HCT116 (cell line): ENCODE data around the gene PCAT7.

Experiments
- EGR1 ChIP-seq: IDR thresholded peaks from 2 replicates; pipeline ENCODE4 v1.6.1; 2012; ENCODE audit warnings: low read depth
- EZH2 ChIP-seq: fragments of 200-600 bp; sonication (generic); IDR thresholded peaks from 2 replicates; pipeline ENCODE4 v1.6.1; 2017; ENCODE audit warnings: antibody characterized with exemption, mixed run types
- REST ChIP-seq: IDR thresholded peaks from 2 replicates; pipeline ENCODE4 v1.6.1; 2012; ENCODE audit warnings: low read depth
- SIN3A ChIP-seq: IDR thresholded peaks from 2 replicates; pipeline ENCODE4 v1.6.1; 2012; ENCODE audit warnings: low read depth

GRCh38 chr9:94612071-94612470 lies 57.2 kb downstream of the PCAT7 start:
- TF ChIP-seq EZH2 (no peak), EGR1 (no peak), SIN3A (no peak), REST (no peak)
